ENCODE data around the gene ATP5ME. TPM values are rescaled to one million over a fixed set of nuclear protein-coding genes. Genes with fewer than 3 reads are reported as not detected.

The ATP5ME gene
- total RNA-seq, 2 donors from 2014 or later: 20.2 to 37.9 TPM

GRCh38 chr4:677431-678293 is 3.6 kb upstream of the ATP5ME start:
- intact Hi-C loops (cut with DNase I): no loop called here
- TF ChIP-seq POLR2A (IDR thresholded peaks at IDR 0.05): peak in 1 of 3 donors; percentile 5
- TF ChIP-seq, protein P1, sequence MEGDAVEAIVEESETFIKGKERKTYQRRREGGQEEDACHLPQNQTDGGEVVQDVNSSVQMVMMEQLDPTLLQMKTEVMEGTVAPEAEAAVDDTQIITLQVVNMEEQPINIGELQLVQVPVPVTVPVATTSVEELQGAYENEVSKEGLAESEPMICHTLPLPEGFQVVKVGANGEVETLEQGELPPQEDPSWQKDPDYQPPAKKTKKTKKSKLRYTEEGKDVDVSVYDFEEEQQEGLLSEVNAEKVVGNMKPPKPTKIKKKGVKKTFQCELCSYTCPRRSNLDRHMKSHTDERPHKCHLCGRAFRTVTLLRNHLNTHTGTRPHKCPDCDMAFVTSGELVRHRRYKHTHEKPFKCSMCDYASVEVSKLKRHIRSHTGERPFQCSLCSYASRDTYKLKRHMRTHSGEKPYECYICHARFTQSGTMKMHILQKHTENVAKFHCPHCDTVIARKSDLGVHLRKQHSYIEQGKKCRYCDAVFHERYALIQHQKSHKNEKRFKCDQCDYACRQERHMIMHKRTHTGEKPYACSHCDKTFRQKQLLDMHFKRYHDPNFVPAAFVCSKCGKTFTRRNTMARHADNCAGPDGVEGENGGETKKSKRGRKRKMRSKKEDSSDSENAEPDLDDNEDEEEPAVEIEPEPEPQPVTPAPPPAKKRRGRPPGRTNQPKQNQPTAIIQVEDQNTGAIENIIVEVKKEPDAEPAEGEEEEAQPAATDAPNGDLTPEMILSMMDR (IDR thresholded peaks at IDR 0.05): no peak
- H3K9me3 ChIP-seq: no peaks in the 10 kb centered on the region
- H3K27me3 ChIP-seq: no peaks in the 10 kb centered on the region
- peak in 3 of 4 donors; percentile 35 to 46 (median 38) for DNase-seq
- no peak for ATAC-seq
- peaks cover 60% of the 10 kb centered on the region for H3K4me1 ChIP-seq
- no peak overlapping the region for H3K27ac ChIP-seq
- 42 to 43% methylated on average over 7 to 26 of the region's 26 CpGs for WGBS, 2 donors
- H3K4me3 ChIP-seq: no peak overlapping the region
- no peaks in the 10 kb centered on the region for H3K36me3 ChIP-seq (replicated peaks in 1 of 2; ENCODE audit: insufficient read depth in 1 of 2, low read depth in 2 of 2)

- no peak overlapping the region for H3K4me3 ChIP-seq
- H3K9me3 ChIP-seq: no peaks in the 10 kb centered on the region
- peaks cover 0 to 3% of the 10 kb centered on the region in 2 donors for H3K36me3 ChIP-seq (replicated peaks in 1 of 2; ENCODE audit: insufficient read depth in 1 of 2, low read depth in 2 of 2)
- no peak overlapping the region for H3K27ac ChIP-seq
- TF ChIP-seq POLR2A (IDR thresholded peaks at IDR 0.05): no peak
- TF ChIP-seq, protein P1 (IDR thresholded peaks at IDR 0.05): no peak
- no peak for DNase-seq
- no peak for ATAC-seq
- peaks cover 57% of the 10 kb centered on the region for H3K4me1 ChIP-seq
- intact Hi-C loops (cut with DNase I): no loop called here
- H3K27me3 ChIP-seq: no peaks in the 10 kb centered on the region
- WGBS, 2 donors: 73% methylated on average over 8 of the region's 8 CpGs; no CpG with 5 or more reads in 1 of the 2 donors
Measured at GRCh38 chr4:676871-677235, 2.8 kb upstream of the ATP5ME start.

DNA sequence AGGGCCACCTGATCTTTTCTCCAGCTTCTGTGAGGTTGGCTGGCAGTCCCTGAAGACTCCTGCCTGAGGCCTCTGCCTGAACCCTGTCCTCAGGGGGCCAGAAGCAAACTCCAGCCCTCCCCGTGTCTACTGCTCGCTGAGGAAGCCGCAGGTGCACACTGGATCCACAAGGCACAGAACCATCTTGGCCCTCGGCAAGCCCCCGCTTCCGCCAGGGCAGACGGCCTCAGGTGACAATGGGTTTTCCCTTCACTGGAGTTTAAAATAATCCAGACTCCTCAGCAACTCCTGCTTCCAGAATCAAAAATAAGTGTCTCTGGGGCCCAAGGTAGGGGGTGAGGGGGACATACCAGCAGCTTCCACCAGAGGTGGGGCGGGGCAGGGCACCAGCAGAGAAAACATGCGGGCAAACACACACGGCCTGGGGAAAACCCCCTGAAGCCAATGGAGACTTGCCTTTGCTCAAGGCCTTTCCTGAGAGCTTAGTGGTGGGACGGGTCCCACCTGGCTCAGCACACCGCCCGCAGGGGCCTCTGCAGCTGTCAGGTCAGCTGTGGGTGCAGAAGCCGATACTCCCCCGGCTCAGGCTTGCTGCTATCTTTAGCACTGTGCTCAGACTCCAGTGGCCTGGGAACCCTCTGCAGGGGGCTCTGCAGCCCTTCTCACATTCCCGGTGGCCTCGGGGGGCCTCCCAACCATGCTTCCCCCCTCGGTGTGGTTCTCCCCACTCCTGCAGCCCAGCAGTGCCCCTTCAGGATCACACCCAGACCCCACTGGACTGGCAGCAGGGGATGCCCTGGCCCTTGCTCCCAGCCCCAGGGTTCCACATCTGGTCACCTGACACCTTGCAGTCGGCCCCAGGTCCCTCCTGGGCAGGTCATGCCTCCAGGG is 2.1 kb upstream of the ATP5ME start:
- intact Hi-C loops (cut with DNase I): no loop called here
- Histone ChIP-seq H3K36me3 (replicated peaks in 1 of 2; ENCODE audit: insufficient read depth in 1 of 2, low read depth in 2 of 2) (peaks cover 0 to 3% of the 10 kb centered on the region in 2 donors), H3K4me3 (no peak overlapping the region), H3K4me1 (peaks cover 54% of the 10 kb centered on the region), H3K9me3 (no peaks in the 10 kb centered on the region), H3K27me3 (no peaks in the 10 kb centered on the region), H3K27ac (no peak overlapping the region)
- TF ChIP-seq POLR2A (IDR thresholded peaks at IDR 0.05): no peak
- TF ChIP-seq, protein P1 (IDR thresholded peaks at IDR 0.05): no peak
- 60 to 71% methylated on average over 2 to 16 of the region's 19 CpGs for WGBS, 2 donors
- ATAC-seq (no peak), DNase-seq (no peak)

DNA sequence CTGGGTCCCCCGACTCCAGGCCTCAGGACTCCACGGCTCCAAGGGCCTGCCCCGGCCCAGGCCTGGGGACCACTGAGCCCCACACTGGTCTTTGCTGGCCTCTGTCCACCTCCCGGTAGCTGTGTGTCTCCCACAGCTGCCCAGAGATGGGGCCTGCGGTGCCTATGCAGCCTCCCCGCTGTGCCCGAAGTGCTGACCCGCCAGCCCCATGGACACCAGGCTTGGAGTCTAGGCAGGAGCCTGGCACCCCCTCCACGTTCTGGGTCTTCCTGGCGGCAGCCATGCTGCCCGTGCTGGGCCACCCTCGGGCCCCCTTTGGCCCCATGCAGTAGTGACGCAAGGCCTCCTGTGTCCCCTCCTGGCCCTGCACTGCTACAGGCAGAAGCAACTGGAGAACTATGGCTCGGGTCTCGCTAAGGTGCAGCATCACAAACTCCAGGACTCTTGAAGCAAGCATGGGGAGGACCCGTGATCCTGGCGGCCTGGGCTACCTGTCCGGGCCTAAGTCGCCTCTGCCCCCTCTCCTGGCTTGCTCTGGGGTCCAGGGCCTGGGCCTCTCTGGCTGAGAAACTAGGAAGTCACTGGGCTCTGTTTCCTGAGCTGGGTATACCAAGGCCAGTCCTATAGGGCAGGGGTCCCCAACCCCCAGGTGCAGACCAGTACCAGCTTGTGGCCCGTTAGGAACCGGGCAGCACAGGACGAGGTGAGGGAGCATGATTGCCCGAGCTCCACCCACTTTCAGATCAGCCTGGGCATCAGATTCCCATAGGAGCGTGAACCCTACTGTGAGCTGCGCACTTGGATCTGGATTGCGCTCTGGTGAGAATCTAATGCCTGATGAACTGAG is 1.2 kb upstream of the ATP5ME start:
- 60 to 63% methylated on average over 11 to 24 of the region's 26 CpGs for WGBS, 2 donors
- Histone ChIP-seq H3K4me1 (peaks cover 44% of the 10 kb centered on the region), H3K27ac (peak overlapping the region; percentile 82 to 94 (median 90)), H3K27me3 (no peaks in the 10 kb centered on the region), H3K9me3 (no peaks in the 10 kb centered on the region), H3K36me3 (replicated peaks in 1 of 2; ENCODE audit: insufficient read depth in 1 of 2, low read depth in 2 of 2) (peaks cover 0 to 3% of the 10 kb centered on the region in 2 donors), H3K4me3 (peak overlapping the region; percentile 70 to 96)
- intact Hi-C loops (cut with DNase I): no loop called here
- DNase-seq: no peak
- ATAC-seq: no peak
- TF ChIP-seq, protein P1 (IDR thresholded peaks at IDR 0.05): no peak
- no peak for TF ChIP-seq POLR2A (IDR thresholded peaks at IDR 0.05)

Measured in body of pancreas (tissue), 4 donors.